ENCODE results near the gene U2SURP. TPM values are rescaled to one million over a fixed set of nuclear protein-coding genes. Genes with fewer than 3 reads are reported as not detected.
"Not testable (repeated sequence)": the region's sequence is repeated elsewhere in the genome, so short reads cannot be mapped to it uniquely, and the experiment has no call there.

The U2SURP gene
- total and polyA plus RNA-seq, 9 donors: 53.2 to 91.8 (median 77.0) TPM

DNA sequence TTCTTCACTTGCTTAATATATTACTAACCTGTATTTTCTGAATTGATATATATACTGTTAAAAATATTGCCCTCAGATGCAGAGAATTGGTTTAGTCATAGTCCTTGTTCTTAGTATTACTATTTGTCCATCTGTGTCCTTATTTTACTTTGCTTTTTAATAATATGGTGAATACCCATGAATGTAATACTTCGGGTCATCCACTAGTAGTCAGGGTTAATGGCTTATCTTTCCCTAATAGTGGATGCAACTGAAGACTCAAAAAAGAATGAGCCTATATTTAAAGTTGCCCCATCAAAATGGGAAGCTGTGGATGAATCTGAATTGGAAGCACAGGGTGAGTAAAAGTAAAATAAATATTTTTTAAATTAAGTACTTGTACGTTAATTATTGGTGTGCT is 36.5 kb downstream of the U2SURP start:
- no CpG with 5 or more reads among the region's 2 CpGs for WGBS (ENCODE audit: insufficient coverage)
- H3K36me3 ChIP-seq (ENCODE audit: control insufficient read depth, insufficient read depth, low read length): peaks cover 8% of the 10 kb centered on the region
- H3K27ac ChIP-seq (ENCODE audit: low read length): no peak overlapping the region
- no peak overlapping the region for H3K4me3 ChIP-seq (ENCODE audit: low read length)
- H3K27me3 ChIP-seq (ENCODE audit: control insufficient read depth, insufficient read depth, low read length): no peaks in the 10 kb centered on the region
- DNase-seq: no peak
- no peaks in the 10 kb centered on the region for H3K4me1 ChIP-seq (ENCODE audit: control insufficient read depth, insufficient read depth, low read length)
- H3K9me3 ChIP-seq (replicated peaks; ENCODE audit: control insufficient read depth, low read depth, low read length): no peaks in the 10 kb centered on the region

DNA sequence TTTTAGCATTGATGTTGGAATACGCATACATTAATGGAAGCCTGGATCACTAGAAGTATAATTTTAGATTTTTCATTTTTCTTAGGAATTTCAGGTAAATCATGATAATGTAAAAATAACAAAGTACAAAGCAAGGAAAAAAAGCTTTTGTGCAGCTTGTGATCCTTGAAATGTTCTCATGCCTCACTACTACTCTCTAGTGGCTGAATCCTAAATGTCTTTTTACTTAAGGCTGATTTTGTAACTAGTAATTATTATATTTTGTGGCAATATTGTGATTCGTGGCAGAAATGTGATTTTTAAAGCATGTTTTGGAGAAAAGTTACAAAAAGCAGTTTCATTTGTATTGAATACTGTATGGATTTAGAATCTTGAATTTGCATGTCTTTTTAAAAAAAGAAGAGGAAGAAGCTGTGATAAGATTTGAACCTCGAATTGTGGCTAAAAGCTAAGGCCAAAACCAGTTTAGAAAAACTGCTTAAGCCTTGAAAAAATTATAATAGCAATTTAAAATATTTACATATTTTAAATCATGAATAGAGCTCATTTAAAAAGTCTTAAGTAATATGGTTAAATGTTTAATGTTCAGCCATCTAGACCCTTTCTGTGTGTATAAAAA is 39.0 kb downstream of the U2SURP start:
- DNase-seq: peak; percentile 6
- Histone ChIP-seq H3K27me3 (ENCODE audit: control insufficient read depth, insufficient read depth, low read length) (no peaks in the 10 kb centered on the region), H3K9me3 (replicated peaks; ENCODE audit: control insufficient read depth, low read depth, low read length) (no peaks in the 10 kb centered on the region), H3K4me1 (ENCODE audit: control insufficient read depth, insufficient read depth, low read length) (no peaks in the 10 kb centered on the region), H3K36me3 (ENCODE audit: control insufficient read depth, insufficient read depth, low read length) (peaks cover 26% of the 10 kb centered on the region), H3K4me3 (ENCODE audit: low read length) (no peak overlapping the region), H3K27ac (ENCODE audit: low read length) (no peak overlapping the region)
- WGBS (ENCODE audit: insufficient coverage): no CpG with 5 or more reads among the region's 3 CpGs

DNA sequence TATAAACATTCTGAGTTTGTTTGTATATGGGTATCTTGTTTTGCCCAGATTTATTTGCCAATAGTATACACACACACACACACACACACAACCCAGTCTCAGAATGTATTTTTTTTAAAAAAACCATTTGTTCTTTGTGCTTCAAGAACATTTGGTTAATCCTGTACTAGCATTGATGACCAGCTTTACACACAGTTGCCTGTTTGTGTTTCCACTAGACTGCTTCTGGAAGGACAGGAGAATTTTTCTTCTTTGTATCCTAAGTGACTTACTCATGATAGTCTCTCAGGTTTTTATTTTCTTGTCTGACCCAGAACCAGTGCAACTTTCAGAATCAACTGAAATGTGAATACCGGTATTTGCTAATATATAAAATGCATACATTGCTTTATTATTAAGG is 40.5 kb downstream of the U2SURP start:
- Histone ChIP-seq H3K4me1 (ENCODE audit: control insufficient read depth, insufficient read depth, low read length) (no peaks in the 10 kb centered on the region), H3K4me3 (ENCODE audit: low read length) (no peak overlapping the region), H3K36me3 (ENCODE audit: control insufficient read depth, insufficient read depth, low read length) (peaks cover 23% of the 10 kb centered on the region), H3K9me3 (replicated peaks; ENCODE audit: control insufficient read depth, low read depth, low read length) (no peaks in the 10 kb centered on the region), H3K27ac (ENCODE audit: low read length) (no peak overlapping the region), H3K27me3 (ENCODE audit: control insufficient read depth, insufficient read depth, low read length) (no peaks in the 10 kb centered on the region)
- WGBS (ENCODE audit: insufficient coverage): no CpG with 5 or more reads among the region's 1 CpG
- DNase-seq: no peak

GRCh38 chr3:143045639-143046038 is 44.3 kb downstream of the U2SURP start:
- Histone ChIP-seq H3K27ac (ENCODE audit: low read length) (no peak overlapping the region), H3K9me3 (replicated peaks; ENCODE audit: control insufficient read depth, low read depth, low read length) (no peaks in the 10 kb centered on the region), H3K36me3 (ENCODE audit: control insufficient read depth, insufficient read depth, low read length) (peaks cover 34% of the 10 kb centered on the region), H3K4me1 (ENCODE audit: control insufficient read depth, insufficient read depth, low read length) (no peaks in the 10 kb centered on the region), H3K27me3 (ENCODE audit: control insufficient read depth, insufficient read depth, low read length) (no peaks in the 10 kb centered on the region), H3K4me3 (ENCODE audit: low read length) (no peak overlapping the region)
- WGBS (ENCODE audit: insufficient coverage): no CpG with 5 or more reads among the region's 2 CpGs
- peak; percentile 32 for DNase-seq

GRCh38 chr3:143046075-143046474 is 44.7 kb downstream of the U2SURP start:
- not testable (repeated sequence) for H3K4me3 ChIP-seq (ENCODE audit: low read length); H3K27me3 ChIP-seq (ENCODE audit: control insufficient read depth, insufficient read depth, low read length); H3K27ac ChIP-seq (ENCODE audit: low read length); H3K4me1 ChIP-seq (ENCODE audit: control insufficient read depth, insufficient read depth, low read length); DNase-seq; H3K9me3 ChIP-seq (replicated peaks; ENCODE audit: control insufficient read depth, low read depth, low read length)
- no CpG with 5 or more reads among the region's 5 CpGs for WGBS (ENCODE audit: insufficient coverage)
- H3K36me3 ChIP-seq (ENCODE audit: control insufficient read depth, insufficient read depth, low read length): peaks cover 34% of the 10 kb centered on the region

GRCh38 chr3:143054011-143054410 is 52.6 kb downstream of the U2SURP start:
- no peaks in the 10 kb centered on the region for H3K9me3 ChIP-seq (replicated peaks; ENCODE audit: control insufficient read depth, low read depth, low read length)
- H3K27me3 ChIP-seq (ENCODE audit: control insufficient read depth, insufficient read depth, low read length): no peaks in the 10 kb centered on the region
- H3K36me3 ChIP-seq (ENCODE audit: control insufficient read depth, insufficient read depth, low read length): peaks cover 21% of the 10 kb centered on the region
- WGBS (ENCODE audit: insufficient coverage): no CpG with 5 or more reads among the region's 2 CpGs
- DNase-seq: no peak
- H3K27ac ChIP-seq (ENCODE audit: low read length): no peak overlapping the region
- no peaks in the 10 kb centered on the region for H3K4me1 ChIP-seq (ENCODE audit: control insufficient read depth, insufficient read depth, low read length)
- no peak overlapping the region for H3K4me3 ChIP-seq (ENCODE audit: low read length)

GRCh38 chr3:143056372-143056771 is 55.0 kb downstream of the U2SURP start:
- Histone ChIP-seq H3K4me3 (ENCODE audit: low read length) (no peak overlapping the region), H3K9me3 (replicated peaks; ENCODE audit: control insufficient read depth, low read depth, low read length) (no peaks in the 10 kb centered on the region), H3K36me3 (ENCODE audit: control insufficient read depth, insufficient read depth, low read length) (peaks cover 16% of the 10 kb centered on the region), H3K4me1 (ENCODE audit: control insufficient read depth, insufficient read depth, low read length) (no peaks in the 10 kb centered on the region), H3K27ac (ENCODE audit: low read length) (no peak overlapping the region), H3K27me3 (ENCODE audit: control insufficient read depth, insufficient read depth, low read length) (no peaks in the 10 kb centered on the region)
- DNase-seq: no peak
- WGBS (ENCODE audit: insufficient coverage): no CpG with 5 or more reads among the region's 3 CpGs

GRCh38 chr3:143060906-143061305 is 59.5 kb downstream of the U2SURP start:
- DNase-seq: no peak
- no peak overlapping the region for H3K4me3 ChIP-seq (ENCODE audit: low read length)
- H3K9me3 ChIP-seq (replicated peaks; ENCODE audit: control insufficient read depth, low read depth, low read length): no peaks in the 10 kb centered on the region
- H3K27ac ChIP-seq (ENCODE audit: low read length): no peak overlapping the region
- WGBS (ENCODE audit: insufficient coverage): no CpG with 5 or more reads among the region's 3 CpGs
- H3K4me1 ChIP-seq (ENCODE audit: control insufficient read depth, insufficient read depth, low read length): no peaks in the 10 kb centered on the region
- H3K27me3 ChIP-seq (ENCODE audit: control insufficient read depth, insufficient read depth, low read length): no peaks in the 10 kb centered on the region
- peaks cover 3% of the 10 kb centered on the region for H3K36me3 ChIP-seq (ENCODE audit: control insufficient read depth, insufficient read depth, low read length)

GRCh38 chr3:143063018-143063417 is 61.6 kb downstream of the U2SURP start:
- H3K4me1 ChIP-seq (ENCODE audit: control insufficient read depth, insufficient read depth, low read length): no peaks in the 10 kb centered on the region
- DNase-seq: no peak
- no peaks in the 10 kb centered on the region for H3K36me3 ChIP-seq (ENCODE audit: control insufficient read depth, insufficient read depth, low read length)
- no peak overlapping the region for H3K4me3 ChIP-seq (ENCODE audit: low read length)
- WGBS (ENCODE audit: insufficient coverage): no CpG with 5 or more reads among the region's 2 CpGs
- H3K27me3 ChIP-seq (ENCODE audit: control insufficient read depth, insufficient read depth, low read length): no peaks in the 10 kb centered on the region
- no peaks in the 10 kb centered on the region for H3K9me3 ChIP-seq (replicated peaks; ENCODE audit: control insufficient read depth, low read depth, low read length)
- no peak overlapping the region for H3K27ac ChIP-seq (ENCODE audit: low read length)

GRCh38 chr3:143064777-143065176 is 63.4 kb downstream of the U2SURP start:
- WGBS (ENCODE audit: insufficient coverage): 89% methylated on average over 3 of the region's 5 CpGs
- Histone ChIP-seq H3K9me3 (replicated peaks; ENCODE audit: control insufficient read depth, low read depth, low read length) (no peaks in the 10 kb centered on the region), H3K27me3 (ENCODE audit: control insufficient read depth, insufficient read depth, low read length) (no peaks in the 10 kb centered on the region), H3K4me1 (ENCODE audit: control insufficient read depth, insufficient read depth, low read length) (no peaks in the 10 kb centered on the region), H3K27ac (ENCODE audit: low read length) (no peak overlapping the region), H3K36me3 (ENCODE audit: control insufficient read depth, insufficient read depth, low read length) (no peaks in the 10 kb centered on the region), H3K4me3 (ENCODE audit: low read length) (no peak overlapping the region)
- no peak for DNase-seq

GRCh38 chr3:143065364-143065763 is 64.0 kb downstream of the U2SURP start:
- H3K27me3 ChIP-seq (ENCODE audit: control insufficient read depth, insufficient read depth, low read length): no peaks in the 10 kb centered on the region
- H3K4me3 ChIP-seq (ENCODE audit: low read length): no peak overlapping the region
- WGBS (ENCODE audit: insufficient coverage): 95% methylated on average over 2 of the region's 2 CpGs
- H3K9me3 ChIP-seq (replicated peaks; ENCODE audit: control insufficient read depth, low read depth, low read length): no peaks in the 10 kb centered on the region
- no peak for DNase-seq
- H3K4me1 ChIP-seq (ENCODE audit: control insufficient read depth, insufficient read depth, low read length): no peaks in the 10 kb centered on the region
- H3K36me3 ChIP-seq (ENCODE audit: control insufficient read depth, insufficient read depth, low read length): no peaks in the 10 kb centered on the region
- no peak overlapping the region for H3K27ac ChIP-seq (ENCODE audit: low read length)
